Measurements from ENCODE around the gene PTCHD1.

Gene PTCHD1

DNA sequence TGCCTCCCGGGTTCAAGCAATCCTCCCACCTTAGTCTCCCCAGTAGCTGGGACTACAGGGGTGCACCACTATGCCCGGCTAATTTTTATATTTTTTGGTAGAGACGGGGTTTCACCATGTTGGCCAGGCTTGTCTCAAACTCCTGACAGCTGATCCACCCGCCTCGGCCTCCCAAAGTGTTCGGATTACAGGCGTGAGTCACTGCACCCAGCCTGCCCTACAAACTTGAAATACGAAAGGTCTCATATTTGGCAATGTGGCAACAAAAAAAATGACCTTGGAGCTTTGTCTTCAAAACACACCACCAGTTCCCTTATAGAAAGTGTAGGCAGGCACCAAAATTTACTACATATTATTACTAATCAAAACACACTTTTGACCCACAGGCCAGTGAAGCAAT lies 22.9 kb upstream of the PTCHD1 start:
- in situ Hi-C loops (cut with MboI; ENCODE audit: low pct_unique_long_range_greater_than_20kb, low sequenced_read_pairs, unreplicated experiment) = no loop called here
- TF ChIP-seq, protein P1, sequence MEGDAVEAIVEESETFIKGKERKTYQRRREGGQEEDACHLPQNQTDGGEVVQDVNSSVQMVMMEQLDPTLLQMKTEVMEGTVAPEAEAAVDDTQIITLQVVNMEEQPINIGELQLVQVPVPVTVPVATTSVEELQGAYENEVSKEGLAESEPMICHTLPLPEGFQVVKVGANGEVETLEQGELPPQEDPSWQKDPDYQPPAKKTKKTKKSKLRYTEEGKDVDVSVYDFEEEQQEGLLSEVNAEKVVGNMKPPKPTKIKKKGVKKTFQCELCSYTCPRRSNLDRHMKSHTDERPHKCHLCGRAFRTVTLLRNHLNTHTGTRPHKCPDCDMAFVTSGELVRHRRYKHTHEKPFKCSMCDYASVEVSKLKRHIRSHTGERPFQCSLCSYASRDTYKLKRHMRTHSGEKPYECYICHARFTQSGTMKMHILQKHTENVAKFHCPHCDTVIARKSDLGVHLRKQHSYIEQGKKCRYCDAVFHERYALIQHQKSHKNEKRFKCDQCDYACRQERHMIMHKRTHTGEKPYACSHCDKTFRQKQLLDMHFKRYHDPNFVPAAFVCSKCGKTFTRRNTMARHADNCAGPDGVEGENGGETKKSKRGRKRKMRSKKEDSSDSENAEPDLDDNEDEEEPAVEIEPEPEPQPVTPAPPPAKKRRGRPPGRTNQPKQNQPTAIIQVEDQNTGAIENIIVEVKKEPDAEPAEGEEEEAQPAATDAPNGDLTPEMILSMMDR (IDR thresholded peaks at IDR 0.05; ENCODE audit: extremely low read depth, insufficient read depth, missing control alignments) = no peak
- DNase-seq (ENCODE audit: low spot score) = no peak

DNA sequence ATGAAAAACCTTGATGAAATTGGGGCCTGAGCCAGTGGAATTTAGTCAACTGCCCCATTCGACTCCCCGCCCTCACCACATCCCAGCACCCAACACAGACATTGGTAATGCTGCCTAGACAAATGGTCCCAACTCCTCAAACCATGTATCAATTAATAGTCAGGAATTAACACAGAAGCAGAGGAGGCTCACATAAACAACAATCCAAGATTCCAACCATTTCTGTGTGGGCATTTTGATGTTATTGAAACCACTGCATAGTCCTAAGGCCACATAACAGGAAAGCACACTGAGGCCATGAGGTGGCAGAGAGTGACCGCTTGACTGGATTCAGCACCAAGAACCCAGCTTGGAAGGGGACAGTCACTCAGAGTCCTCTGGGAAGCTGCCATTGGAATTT lies 22.5 kb upstream of the PTCHD1 start:
- TF ChIP-seq, protein P1 (IDR thresholded peaks at IDR 0.05; ENCODE audit: extremely low read depth, insufficient read depth, missing control alignments) = no peak

GRCh38 chrX:23317799-23318724 lies 16.6 kb upstream of the PTCHD1 start:
- in situ Hi-C loops (cut with MboI; ENCODE audit: low pct_unique_long_range_greater_than_20kb, low sequenced_read_pairs, unreplicated experiment) = no loop called here
- TF ChIP-seq, protein P1 (IDR thresholded peaks at IDR 0.05; ENCODE audit: extremely low read depth, insufficient read depth, missing control alignments) = peak; percentile 88
- DNase-seq (ENCODE audit: low spot score) = peak; percentile 48

More for the DNA sequence above, 22.5 kb upstream of the PTCHD1 start:
- no peak for DNase-seq (ENCODE audit: low spot score)
- in situ Hi-C loops (cut with MboI; ENCODE audit: low pct_unique_long_range_greater_than_20kb, low sequenced_read_pairs, unreplicated experiment) = no loop called here

DNA sequence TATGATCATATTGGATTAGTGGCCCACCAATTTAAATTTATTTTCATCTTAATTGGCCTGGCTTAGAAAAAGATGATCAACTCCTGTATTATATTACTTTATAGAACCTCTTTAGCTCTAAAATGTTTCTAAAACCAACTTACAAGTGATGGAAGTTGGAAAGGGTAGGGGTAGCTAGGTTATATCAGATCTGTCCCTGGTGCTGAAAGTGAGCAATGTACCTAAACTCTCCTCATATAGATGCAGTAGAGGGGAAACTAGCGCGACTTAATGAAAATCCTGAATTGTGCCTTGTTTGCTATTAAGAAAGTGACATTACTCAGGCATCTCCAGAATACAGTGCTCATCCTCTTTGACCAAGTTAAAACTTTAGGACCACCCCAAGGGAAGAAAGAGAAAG lies 7.5 kb upstream of the PTCHD1 start:
- DNase-seq (ENCODE audit: low spot score) = no peak
- TF ChIP-seq, protein P1 (IDR thresholded peaks at IDR 0.05; ENCODE audit: extremely low read depth, insufficient read depth, missing control alignments) = no peak
- in situ Hi-C loops (cut with MboI; ENCODE audit: low pct_unique_long_range_greater_than_20kb, low sequenced_read_pairs, unreplicated experiment) = no loop called here

DNA sequence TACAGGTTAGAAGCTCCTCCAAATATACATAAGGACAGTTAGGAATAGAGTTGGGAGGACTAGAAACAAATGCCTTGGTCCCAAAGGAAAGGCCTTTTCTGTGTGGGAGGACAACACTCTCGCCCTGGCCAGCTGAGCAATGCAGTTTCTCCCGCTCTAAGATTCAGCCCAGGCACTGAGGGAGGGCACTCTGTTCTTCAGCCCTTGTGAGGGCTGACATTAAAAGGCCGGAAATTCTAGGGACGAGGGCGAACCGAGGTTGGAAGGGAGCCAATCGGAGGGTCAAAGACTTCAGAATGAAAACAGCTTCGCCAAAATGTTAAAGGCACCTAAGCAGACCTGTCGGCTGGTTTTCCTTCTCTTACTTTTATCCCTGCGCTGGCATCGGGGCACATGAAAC lies 2.9 kb upstream of the PTCHD1 start:
- TF ChIP-seq, protein P1 (IDR thresholded peaks at IDR 0.05; ENCODE audit: extremely low read depth, insufficient read depth, missing control alignments) = no peak
- no peak for DNase-seq (ENCODE audit: low spot score)
- in situ Hi-C loops (cut with MboI; ENCODE audit: low pct_unique_long_range_greater_than_20kb, low sequenced_read_pairs, unreplicated experiment) = no loop called here

DNA sequence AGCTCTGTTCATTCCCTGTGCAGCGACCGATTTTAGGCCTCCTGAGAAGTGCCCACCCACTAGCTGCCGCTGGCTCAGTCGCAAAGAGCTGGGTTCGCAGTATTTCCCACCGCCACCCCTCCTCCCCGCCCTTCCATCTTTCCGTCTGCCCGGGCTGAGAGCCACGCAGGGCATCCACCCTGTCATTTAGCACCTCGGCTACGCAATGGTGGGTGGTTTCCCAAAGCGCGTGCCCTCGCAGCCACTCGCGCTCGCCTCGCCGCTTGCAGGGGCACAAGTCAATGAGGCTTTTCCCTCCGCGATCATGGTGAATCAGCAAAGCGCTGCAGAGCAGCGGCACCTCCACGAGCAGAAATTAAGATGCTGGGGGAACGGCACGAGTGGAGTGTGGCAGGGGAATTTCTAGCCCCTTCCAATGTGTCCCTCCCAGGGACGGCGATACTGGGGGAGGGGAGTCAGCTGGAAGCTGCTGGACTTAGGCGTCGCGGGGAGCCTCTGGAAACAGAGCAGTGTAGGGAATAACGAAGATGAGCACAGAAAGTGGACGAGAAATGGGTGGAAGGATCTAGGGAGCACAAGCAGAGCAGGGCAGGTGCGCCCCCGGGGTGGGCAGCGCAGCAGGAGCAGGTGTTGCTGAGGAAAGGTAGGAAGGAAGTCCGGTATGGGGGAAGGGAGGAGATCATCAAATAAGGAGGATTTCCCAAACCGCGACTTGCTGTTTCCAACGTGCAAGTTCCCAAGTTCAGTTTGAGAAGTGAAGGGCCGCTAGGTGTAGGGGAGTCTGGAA lies 2.4 kb upstream of the PTCHD1 start:
- DNase-seq (ENCODE audit: low spot score) = peak; percentile 24
- TF ChIP-seq, protein P1 (IDR thresholded peaks at IDR 0.05; ENCODE audit: extremely low read depth, insufficient read depth, missing control alignments) = no peak
- in situ Hi-C loops (cut with MboI; ENCODE audit: low pct_unique_long_range_greater_than_20kb, low sequenced_read_pairs, unreplicated experiment) = no loop called here
